Cortex of kidney (tissue), 1 donor: Measurements from ENCODE around the gene LOX.

ENCODE experiments used
- DNase-seq: peaks from one replicate; lab custom pipeline; 2025; lab: John Stamatoyannopoulos, UW

The LOX gene

GRCh38 chr5:122053181-122054109, 24.6 kb downstream of the LOX start:
- DNase-seq = no peak

DNA sequence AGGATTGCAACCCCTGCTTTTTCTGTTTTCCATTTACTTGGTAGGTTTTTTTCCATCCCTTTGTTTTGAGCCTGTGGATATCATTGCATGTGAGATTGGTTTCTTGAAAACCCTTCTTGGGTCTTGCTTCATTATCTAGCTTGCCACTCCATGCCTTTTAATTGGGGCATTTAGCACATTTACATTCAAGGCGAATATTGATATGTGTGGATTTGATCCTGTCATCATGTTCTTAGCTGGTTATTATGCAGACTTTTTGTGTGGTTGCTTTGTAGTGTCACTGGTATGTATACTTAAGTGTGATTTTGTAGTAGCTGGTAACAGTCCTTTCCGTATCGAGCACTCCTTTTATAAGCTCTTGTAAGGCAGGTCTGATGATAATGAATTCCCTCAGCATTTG, 26.5 kb downstream of the LOX start:
- DNase-seq = no peak

GRCh38 chr5:122050959-122051358, 27.1 kb downstream of the LOX start:
- no peak for DNase-seq

DNA sequence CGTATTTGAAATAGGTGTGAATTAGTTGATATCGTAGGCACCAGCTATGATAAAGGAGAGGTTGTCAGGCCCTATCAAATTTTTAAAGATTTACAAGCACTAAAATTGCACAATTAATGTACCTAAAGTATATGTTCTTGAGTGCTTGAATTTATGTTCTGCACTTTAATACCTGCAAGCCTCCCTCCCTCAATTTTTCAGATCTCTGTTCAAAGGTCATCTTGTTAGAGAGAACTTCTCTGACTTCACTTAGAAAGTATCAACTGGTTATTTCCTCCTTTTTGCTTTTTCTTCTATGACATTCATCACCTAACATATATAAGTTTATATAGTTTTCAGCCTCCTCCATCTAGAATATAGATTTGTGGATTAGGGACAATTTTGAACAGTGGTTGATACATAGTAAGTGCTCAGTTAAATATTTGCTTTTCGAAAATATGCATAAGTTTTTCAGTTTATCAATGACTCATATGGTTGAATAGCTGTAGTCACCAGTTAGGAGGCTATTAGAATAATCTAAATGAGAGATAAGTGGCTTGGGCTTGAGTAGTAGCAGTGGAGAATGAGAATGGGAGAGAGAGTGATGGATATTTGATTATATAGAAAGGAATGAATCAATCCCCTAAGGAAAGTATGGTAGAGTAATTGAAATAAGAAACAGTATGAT, 37.3 kb downstream of the LOX start:
- no peak for DNase-seq

DNA sequence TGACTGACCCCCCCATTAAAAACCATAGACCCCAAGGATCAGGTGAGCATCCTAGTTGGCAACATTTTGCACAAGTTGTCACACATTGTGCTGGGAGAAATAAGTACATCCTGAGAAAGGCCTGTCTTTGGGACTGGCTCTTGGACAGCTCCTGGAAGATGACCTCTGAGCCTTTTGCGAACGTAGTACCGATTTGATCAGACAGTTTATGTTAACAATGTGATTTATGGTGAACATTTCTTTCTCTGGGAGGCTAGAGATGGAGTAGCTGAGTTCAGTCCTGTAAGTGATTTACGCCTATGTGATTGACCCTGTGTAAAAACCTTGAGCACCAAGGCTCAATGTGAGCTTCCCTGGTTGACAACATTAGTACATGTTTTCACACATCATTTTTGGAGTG, 41.7 kb downstream of the LOX start:
- no peak for DNase-seq

GRCh38 chr5:122035913-122036312, 42.1 kb downstream of the LOX start:
- DNase-seq = no peak

DNA sequence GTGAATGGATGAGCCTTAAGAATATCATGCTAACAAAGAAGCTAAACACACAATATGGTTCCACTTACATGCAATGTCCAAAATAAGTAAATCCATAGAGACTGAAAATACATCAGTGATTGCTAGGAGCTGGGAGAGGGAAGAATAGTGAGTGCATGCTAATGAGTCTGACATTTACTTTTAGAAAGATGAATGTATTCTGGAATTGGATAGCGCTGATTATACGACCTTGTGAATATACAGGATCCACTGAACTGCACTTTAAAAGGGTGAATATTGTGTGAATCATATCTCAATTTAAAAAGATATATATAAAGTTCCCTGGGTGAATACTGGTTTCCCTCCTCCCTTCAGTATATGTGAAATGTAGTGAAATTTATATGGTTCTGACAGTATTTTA, 46.2 kb downstream of the LOX start:
- no peak for DNase-seq

- DNase-seq = no peak
Observed at GRCh38 chr5:122030251-122030650, 47.8 kb downstream of the LOX start.

DNA sequence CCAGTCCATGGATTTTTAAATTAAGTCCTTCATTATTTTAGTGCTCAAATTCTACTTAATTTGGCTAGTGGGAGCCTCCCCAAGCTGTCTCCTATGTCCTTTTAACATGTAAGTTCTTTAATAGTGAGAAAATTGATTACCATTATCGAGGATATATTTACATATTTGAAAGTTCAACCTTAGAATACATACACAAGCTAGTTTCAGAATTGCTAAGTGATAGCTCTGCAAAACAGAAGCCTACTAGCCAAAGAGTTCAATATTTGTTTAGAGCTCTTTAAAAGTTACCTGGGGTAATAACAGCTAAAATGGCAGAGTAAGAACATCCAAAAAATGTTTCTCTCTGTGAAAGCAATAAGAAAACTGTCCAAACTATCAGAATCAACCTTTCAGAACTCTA, 48.2 kb downstream of the LOX start:
- no peak for DNase-seq

DNA sequence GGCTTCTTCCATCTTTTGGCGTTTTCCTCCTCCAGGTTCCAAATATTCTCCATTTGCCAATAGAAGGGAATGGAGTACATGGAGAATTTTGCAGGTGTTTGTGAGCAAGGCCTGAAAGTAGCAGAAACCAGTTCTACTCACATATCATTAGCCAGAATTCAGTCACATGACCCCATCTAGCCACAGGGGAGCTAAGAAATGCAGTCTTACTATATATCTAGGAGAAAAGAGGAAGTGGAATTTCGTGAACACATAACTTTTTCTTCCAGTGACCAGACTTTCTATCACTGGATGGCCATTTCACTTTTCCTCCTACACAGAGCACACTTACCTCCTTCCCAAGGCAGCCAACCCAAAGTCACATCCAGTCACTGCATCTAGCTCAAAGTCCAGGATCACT, 55.1 kb downstream of the LOX start:
- no peak for DNase-seq

- DNase-seq = no peak
Observed at GRCh38 chr5:122019919-122020590, 58.0 kb downstream of the LOX start.

GRCh38 chr5:122015471-122015870, 62.6 kb downstream of the LOX start:
- DNase-seq = no peak

GRCh38 chr5:122014236-122014935, 63.7 kb downstream of the LOX start:
- DNase-seq = no peak
